IMR-90 (cell line): ENCODE data around the gene MAML2.

Experiments
- BHLHE40 ChIP-seq: fragments of 150-350 bp; IDR thresholded peaks from 2 replicates; pipeline ENCODE4 v1.6.1; 2016; ENCODE audit warnings: mild to moderate bottlenecking, low read depth, low read length
- CEBPB ChIP-seq: IDR thresholded peaks from 2 replicates; pipeline ENCODE4 v1.6.1; 2012; ENCODE audit warnings: low read depth, low read length, improper control_type of control experiment
- MAZ ChIP-seq: IDR thresholded peaks from 2 replicates; pipeline ENCODE4 v1.6.1; 2012; ENCODE audit warnings: low read depth, mild to moderate bottlenecking, low read length, improper control_type of control experiment, moderate library complexity, borderline replicate concordance
- MXI1 ChIP-seq: IDR thresholded peaks from 2 replicates; pipeline ENCODE4 v1.6.1; 2012; ENCODE audit warnings: low read depth, mild to moderate bottlenecking, low read length, moderate library complexity, borderline replicate concordance
- POLR2A ChIP-seq: IDR thresholded peaks from 2 replicates; pipeline ENCODE4 v1.6.1; 2012; ENCODE audit warnings: mild to moderate bottlenecking, low read depth, low read length
- RAD21 ChIP-seq: IDR thresholded peaks from 2 replicates; pipeline ENCODE4 v1.6.1; 2012; ENCODE audit warnings: low read length, improper control_type of control experiment
- RCOR1 ChIP-seq: IDR thresholded peaks from 2 replicates; pipeline ENCODE4 v1.6.1; 2012; ENCODE audit warnings: mild to moderate bottlenecking, low read length, improper control_type of control experiment; ENCODE audit not compliant: insufficient replicate concordance
- RFX5 ChIP-seq: IDR thresholded peaks from 2 replicates; pipeline ENCODE4 v1.8.0; 2012; ENCODE audit warnings: low read depth, mild to moderate bottlenecking, low read length, moderate library complexity
- SMC3 ChIP-seq: fragments of 150-350 bp; IDR thresholded peaks from 2 replicates; pipeline ENCODE4 v1.6.1; 2016; ENCODE audit warnings: low read depth, mild to moderate bottlenecking, antibody characterized with exemption, low read length, moderate library complexity
- TF ChIP-seq, protein P1 (sequence below): conservative IDR thresholded peaks from 2 replicates; pipeline ENCODE4 v1.5.1; 2012; ENCODE audit warnings: mild to moderate bottlenecking, low read depth, low read length, improper control_type of control experiment
- TF ChIP-seq, protein P2 (sequence below): fragments of 150-350 bp; IDR thresholded peaks from 2 replicates; pipeline ENCODE4 v1.6.1; 2016; ENCODE audit warnings: low read depth, mild to moderate bottlenecking, low read length, moderate library complexity, borderline replicate concordance

DNA sequence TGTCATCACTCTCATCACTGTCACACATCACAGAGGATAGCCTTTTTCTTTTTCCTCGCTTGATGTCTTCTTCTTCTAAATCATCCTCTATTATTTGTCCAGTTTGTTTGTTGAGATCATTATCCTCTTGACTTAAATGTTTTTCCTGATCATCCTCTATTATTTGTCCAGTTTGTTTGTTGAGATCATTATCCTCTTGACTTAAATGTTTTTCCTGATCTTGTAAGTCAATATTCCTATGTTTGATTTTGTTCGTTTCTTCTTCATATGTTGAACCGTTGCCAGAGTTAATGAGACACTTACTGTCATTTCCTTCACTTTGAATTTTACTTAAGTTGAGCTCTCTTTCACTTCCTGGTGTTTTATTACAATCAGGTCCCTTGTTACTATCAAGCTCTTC is 41.2 kb upstream of the MAML2 start:
- TF ChIP-seq, protein P1, sequence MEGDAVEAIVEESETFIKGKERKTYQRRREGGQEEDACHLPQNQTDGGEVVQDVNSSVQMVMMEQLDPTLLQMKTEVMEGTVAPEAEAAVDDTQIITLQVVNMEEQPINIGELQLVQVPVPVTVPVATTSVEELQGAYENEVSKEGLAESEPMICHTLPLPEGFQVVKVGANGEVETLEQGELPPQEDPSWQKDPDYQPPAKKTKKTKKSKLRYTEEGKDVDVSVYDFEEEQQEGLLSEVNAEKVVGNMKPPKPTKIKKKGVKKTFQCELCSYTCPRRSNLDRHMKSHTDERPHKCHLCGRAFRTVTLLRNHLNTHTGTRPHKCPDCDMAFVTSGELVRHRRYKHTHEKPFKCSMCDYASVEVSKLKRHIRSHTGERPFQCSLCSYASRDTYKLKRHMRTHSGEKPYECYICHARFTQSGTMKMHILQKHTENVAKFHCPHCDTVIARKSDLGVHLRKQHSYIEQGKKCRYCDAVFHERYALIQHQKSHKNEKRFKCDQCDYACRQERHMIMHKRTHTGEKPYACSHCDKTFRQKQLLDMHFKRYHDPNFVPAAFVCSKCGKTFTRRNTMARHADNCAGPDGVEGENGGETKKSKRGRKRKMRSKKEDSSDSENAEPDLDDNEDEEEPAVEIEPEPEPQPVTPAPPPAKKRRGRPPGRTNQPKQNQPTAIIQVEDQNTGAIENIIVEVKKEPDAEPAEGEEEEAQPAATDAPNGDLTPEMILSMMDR, result no peak
- no peak for TF ChIP-seq POLR2A
- no peak for TF ChIP-seq RFX5
- TF ChIP-seq SMC3, result no peak
- TF ChIP-seq RCOR1, result no peak
- no peak for TF ChIP-seq BHLHE40
- TF ChIP-seq MXI1, result no peak
- TF ChIP-seq RAD21, result no peak
- no peak for TF ChIP-seq MAZ
- no peak for TF ChIP-seq CEBPB
- TF ChIP-seq, protein P2, sequence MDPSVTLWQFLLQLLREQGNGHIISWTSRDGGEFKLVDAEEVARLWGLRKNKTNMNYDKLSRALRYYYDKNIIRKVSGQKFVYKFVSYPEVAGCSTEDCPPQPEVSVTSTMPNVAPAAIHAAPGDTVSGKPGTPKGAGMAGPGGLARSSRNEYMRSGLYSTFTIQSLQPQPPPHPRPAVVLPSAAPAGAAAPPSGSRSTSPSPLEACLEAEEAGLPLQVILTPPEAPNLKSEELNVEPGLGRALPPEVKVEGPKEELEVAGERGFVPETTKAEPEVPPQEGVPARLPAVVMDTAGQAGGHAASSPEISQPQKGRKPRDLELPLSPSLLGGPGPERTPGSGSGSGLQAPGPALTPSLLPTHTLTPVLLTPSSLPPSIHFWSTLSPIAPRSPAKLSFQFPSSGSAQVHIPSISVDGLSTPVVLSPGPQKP, result no peak
